ENCODE results near the gene DPF3.
"Not testable (repeated sequence)": the region's sequence is repeated elsewhere in the genome, so short reads cannot be mapped to it uniquely, and the experiment has no call there.

DPF3 gene

GRCh38 chr14:72752034-72752412 is 141.9 kb downstream of the DPF3 start:
- no peaks in the 10 kb centered on the region for H3K36me3 ChIP-seq (ENCODE audit: low read length)
- no peak overlapping the region for H3K4me2 ChIP-seq (ENCODE audit: low read depth, low read length, poor library complexity, severe bottlenecking)
- H3F3A ChIP-seq (ENCODE audit: insufficient read depth) = no peaks in the 10 kb centered on the region
- no peaks in the 10 kb centered on the region for H3K79me2 ChIP-seq (ENCODE audit: insufficient read depth, low read length)
- H3K27me3 ChIP-seq (ENCODE audit: low read length) = no peaks in the 10 kb centered on the region
- H3K4me3 ChIP-seq (ENCODE audit: insufficient read depth, low read length, poor library complexity, severe bottlenecking) = no peak overlapping the region
- no peak for TF ChIP-seq CTCF (IDR thresholded peaks at IDR 0.05; ENCODE audit: insufficient read depth, low read length, poor library complexity, severe bottlenecking)
- no peak for TF ChIP-seq EZH2phosphoT487 (conservative IDR thresholded peaks at IDR 0.05; ENCODE audit: low read length)
- H3K9ac ChIP-seq (ENCODE audit: low read length) = no peak overlapping the region
- no peaks in the 10 kb centered on the region for H4K20me1 ChIP-seq (ENCODE audit: low read depth, low read length)
- H2AFZ ChIP-seq (ENCODE audit: low read depth, low read length, severe bottlenecking) = no peak overlapping the region
- no peaks in the 10 kb centered on the region for H3K9me3 ChIP-seq (ENCODE audit: insufficient read depth, low read length)
- no peaks in the 10 kb centered on the region for H3K9me2 ChIP-seq (replicated peaks; ENCODE audit: insufficient read depth, low read length)
- no peak overlapping the region for H3K27ac ChIP-seq (ENCODE audit: low read depth, low read length)

GRCh38 chr14:72751276-72752033 is 142.4 kb downstream of the DPF3 start:
- Histone ChIP-seq H3K27ac (ENCODE audit: low read depth, low read length) (no peak overlapping the region), H3K27me3 (ENCODE audit: low read length) (no peaks in the 10 kb centered on the region), H3K4me2 (ENCODE audit: low read depth, low read length, poor library complexity, severe bottlenecking) (no peak overlapping the region), H3F3A (ENCODE audit: insufficient read depth) (no peaks in the 10 kb centered on the region), H4K20me1 (ENCODE audit: low read depth, low read length) (no peaks in the 10 kb centered on the region), H3K36me3 (ENCODE audit: low read length) (no peaks in the 10 kb centered on the region), H3K9me3 (ENCODE audit: insufficient read depth, low read length) (no peaks in the 10 kb centered on the region), H3K79me2 (ENCODE audit: insufficient read depth, low read length) (no peaks in the 10 kb centered on the region), H2AFZ (ENCODE audit: low read depth, low read length, severe bottlenecking) (no peak overlapping the region), H3K9me2 (replicated peaks; ENCODE audit: insufficient read depth, low read length) (no peaks in the 10 kb centered on the region), H3K4me3 (ENCODE audit: insufficient read depth, low read length, poor library complexity, severe bottlenecking) (no peak overlapping the region), H3K9ac (ENCODE audit: low read length) (no peak overlapping the region)
- TF ChIP-seq EZH2phosphoT487 (conservative IDR thresholded peaks at IDR 0.05; ENCODE audit: low read length) (no peak), CTCF (IDR thresholded peaks at IDR 0.05; ENCODE audit: insufficient read depth, low read length, poor library complexity, severe bottlenecking) (no peak)

- H3K9me2 ChIP-seq (replicated peaks; ENCODE audit: insufficient read depth, low read length); H2AFZ ChIP-seq (ENCODE audit: low read depth, low read length, severe bottlenecking); H3K27me3 ChIP-seq (ENCODE audit: low read length); H3K9me3 ChIP-seq (ENCODE audit: insufficient read depth, low read length); H4K20me1 ChIP-seq (ENCODE audit: low read depth, low read length); H3K4me3 ChIP-seq (ENCODE audit: insufficient read depth, low read length, poor library complexity, severe bottlenecking); H3K9ac ChIP-seq (ENCODE audit: low read length); H3K36me3 ChIP-seq (ENCODE audit: low read length); H3K27ac ChIP-seq (ENCODE audit: low read depth, low read length); H3K4me2 ChIP-seq (ENCODE audit: low read depth, low read length, poor library complexity, severe bottlenecking); H3F3A ChIP-seq (ENCODE audit: insufficient read depth); H3K79me2 ChIP-seq (ENCODE audit: insufficient read depth, low read length): not testable (repeated sequence)
Measured at GRCh38 chr14:72748921-72749320, 145.0 kb downstream of the DPF3 start.

GRCh38 chr14:72747652-72748051 is 146.2 kb downstream of the DPF3 start:
- H3K36me3 ChIP-seq (ENCODE audit: low read length) = no peaks in the 10 kb centered on the region
- H4K20me1 ChIP-seq (ENCODE audit: low read depth, low read length) = no peaks in the 10 kb centered on the region
- TF ChIP-seq CTCF (IDR thresholded peaks at IDR 0.05; ENCODE audit: insufficient read depth, low read length, poor library complexity, severe bottlenecking) (no peak), EZH2phosphoT487 (conservative IDR thresholded peaks at IDR 0.05; ENCODE audit: low read length) (no peak)
- no peak overlapping the region for H2AFZ ChIP-seq (ENCODE audit: low read depth, low read length, severe bottlenecking)
- no peaks in the 10 kb centered on the region for H3K79me2 ChIP-seq (ENCODE audit: insufficient read depth, low read length)
- no peak overlapping the region for H3K9ac ChIP-seq (ENCODE audit: low read length)
- no peaks in the 10 kb centered on the region for H3F3A ChIP-seq (ENCODE audit: insufficient read depth)
- H3K27me3 ChIP-seq (ENCODE audit: low read length) = no peaks in the 10 kb centered on the region
- no peaks in the 10 kb centered on the region for H3K9me2 ChIP-seq (replicated peaks; ENCODE audit: insufficient read depth, low read length)
- H3K9me3 ChIP-seq (ENCODE audit: insufficient read depth, low read length) = no peaks in the 10 kb centered on the region
- no peak overlapping the region for H3K27ac ChIP-seq (ENCODE audit: low read depth, low read length)
- H3K4me3 ChIP-seq (ENCODE audit: insufficient read depth, low read length, poor library complexity, severe bottlenecking) = no peak overlapping the region
- no peak overlapping the region for H3K4me2 ChIP-seq (ENCODE audit: low read depth, low read length, poor library complexity, severe bottlenecking)
